BLaER1 treated with 17β-estradiol and CSF1 and Interleukin-3, amounts not matched to agents 10 nM and 100 nM (cell line): ENCODE data around the gene ADGRD1.

ENCODE experiments used
- H3K27ac ChIP-seq, 11 experiments: shearing (Covaris generic); formaldehyde crosslinking; 2 replicates each; pipeline ENCODE4 v1.8.1; 2022
- H3K27me3 ChIP-seq, 11 experiments: shearing (Covaris generic); formaldehyde crosslinking; 2 replicates each; pipeline ENCODE4 v1.8.1; 2022
- H3K36me3 ChIP-seq, 11 experiments: shearing (Covaris generic); formaldehyde crosslinking; 2 replicates each; pipeline ENCODE4 v1.8.1; 2022
- H3K4me1 ChIP-seq, 10 experiments: shearing (Covaris generic); formaldehyde crosslinking; 2 replicates each; pipeline ENCODE4 v1.8.1; 2022
- H3K4me2 ChIP-seq, 11 experiments: shearing (Covaris generic); formaldehyde crosslinking; 2 replicates each; pipeline ENCODE4 v1.8.1; 2022
- H3K4me3 ChIP-seq, 10 experiments: shearing (Covaris generic); formaldehyde crosslinking; 2 replicates each; pipeline ENCODE4 v1.8.1; 2022
- H3K9ac ChIP-seq, 11 experiments: shearing (Covaris generic); formaldehyde crosslinking; 2 replicates each; pipeline ENCODE4 v1.8.1; 2022
- H3K9me3 ChIP-seq, 11 experiments: shearing (Covaris generic); formaldehyde crosslinking; replicated peaks in 1 of 11; 2 replicates each; pipeline ENCODE4 v1.8.1; 2022
- H4K20me1 ChIP-seq, 11 experiments: shearing (Covaris generic); formaldehyde crosslinking; 2 replicates each; pipeline ENCODE4 v1.8.1; 2022
- Cebpa-rat ChIP-seq, 11 experiments: shearing (Covaris generic); IDR thresholded peaks; 2 replicates each; pipeline ENCODE4 v1.8.1; 2022

Gene ADGRD1

DNA sequence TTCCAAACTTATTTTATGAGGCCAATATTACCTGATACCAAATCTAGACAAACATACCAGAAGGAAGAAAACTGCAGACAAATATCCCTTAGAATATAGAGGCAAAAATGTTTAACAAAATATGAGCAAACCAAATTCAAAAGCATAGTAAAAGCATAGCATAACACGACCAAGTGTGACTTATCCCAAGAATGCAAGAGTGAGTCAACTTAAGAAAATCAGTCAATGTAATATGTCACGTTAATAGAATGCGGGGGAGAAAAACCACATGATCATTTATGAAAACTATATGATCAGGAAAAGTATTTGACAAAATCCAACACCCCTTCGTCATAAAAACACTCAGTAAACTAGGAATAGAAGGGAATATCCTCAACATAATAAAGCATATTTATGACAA, 217.3 kb downstream of the ADGRD1 start:
- no peak overlapping the region for H3K4me2 ChIP-seq
- H3K9me3 ChIP-seq = peaks cover 19 to 34% (median 28%) of the 10 kb centered on the region in 11 experiments
- H3K27me3 ChIP-seq = no peaks in the 10 kb centered on the region
- no peak overlapping the region for H3K27ac ChIP-seq
- H3K9ac ChIP-seq = no peak overlapping the region
- H3K36me3 ChIP-seq = no peaks in the 10 kb centered on the region; a peak in 1 of 22 replicates
- peaks cover 16 to 35% (median 24%) of the 10 kb centered on the region in 10 experiments; a peak in 19 of 20 replicates for H3K4me1 ChIP-seq
- TF ChIP-seq Cebpa-rat (IDR thresholded peaks at IDR 0.05) = no peak
- no peak overlapping the region for H3K4me3 ChIP-seq
- H4K20me1 ChIP-seq = no peaks in the 10 kb centered on the region

DNA sequence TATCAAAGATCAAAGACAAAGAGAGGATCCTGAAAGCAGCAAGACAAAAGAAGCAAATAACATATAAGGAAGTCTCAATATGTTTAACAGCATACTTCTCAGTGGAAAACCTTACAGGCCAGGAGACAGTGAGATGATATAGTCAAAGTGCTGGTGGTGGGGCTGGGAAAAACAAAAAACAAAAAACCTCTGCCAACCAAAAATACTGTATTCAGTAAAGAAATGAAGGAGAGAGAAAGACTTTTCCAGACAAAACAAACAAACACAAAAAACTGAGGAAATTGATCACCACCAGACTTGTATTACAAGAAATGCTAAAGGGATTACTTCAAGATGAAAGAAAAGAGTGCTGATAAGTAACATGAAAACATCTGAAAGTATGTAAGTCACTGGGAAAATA, 221.2 kb downstream of the ADGRD1 start:
- Histone ChIP-seq H3K4me3 (no peak overlapping the region), H3K36me3 (no peaks in the 10 kb centered on the region; a peak in 1 of 22 replicates), H3K9me3 (peaks cover 20 to 59% (median 40%) of the 10 kb centered on the region in 11 experiments), H4K20me1 (no peaks in the 10 kb centered on the region), H3K9ac (no peak overlapping the region), H3K27ac (no peak overlapping the region), H3K4me1 (peaks cover 0 to 33% (median 18%) of the 10 kb centered on the region in 10 experiments; a peak in 11 of 20 replicates), H3K4me2 (no peak overlapping the region), H3K27me3 (no peaks in the 10 kb centered on the region)
- TF ChIP-seq Cebpa-rat (IDR thresholded peaks at IDR 0.05) = no peak

GRCh38 chr12:131176266-131176665, 222.6 kb downstream of the ADGRD1 start:
- TF ChIP-seq Cebpa-rat (IDR thresholded peaks at IDR 0.05) = no peak
- peak overlapping the region in 1 of 11 experiments; percentile 42; a peak in 3 of 22 replicates for H3K4me2 ChIP-seq

DNA sequence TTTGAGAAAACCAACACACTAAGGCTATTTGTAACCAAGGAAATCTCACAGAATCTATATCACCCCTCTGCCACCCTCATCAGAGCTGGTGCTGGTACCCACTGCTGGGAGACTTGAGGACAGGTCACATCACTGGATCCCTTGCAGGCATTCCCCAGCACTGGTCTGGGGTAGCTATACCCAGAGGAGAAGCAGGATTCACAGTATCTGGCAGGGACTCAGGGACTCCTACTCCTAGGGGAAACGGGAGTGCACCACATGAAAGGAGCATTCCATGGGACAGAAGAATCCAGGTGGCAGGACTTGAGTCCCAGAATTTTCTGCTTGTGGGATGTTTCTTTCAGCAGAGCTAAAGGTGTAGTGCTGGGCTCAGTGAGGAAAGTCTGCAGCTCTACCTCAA, 223.2 kb downstream of the ADGRD1 start:
- H3K9me3 ChIP-seq = peaks cover 20 to 59% (median 40%) of the 10 kb centered on the region in 11 experiments
- H3K4me1 ChIP-seq = peaks cover 0 to 30% (median 18%) of the 10 kb centered on the region in 10 experiments; a peak in 11 of 20 replicates
- TF ChIP-seq Cebpa-rat (IDR thresholded peaks at IDR 0.05) = no peak
- no peaks in the 10 kb centered on the region for H4K20me1 ChIP-seq
- no peak overlapping the region for H3K4me3 ChIP-seq
- no peaks in the 10 kb centered on the region; a peak in 1 of 22 replicates for H3K36me3 ChIP-seq
- H3K27ac ChIP-seq = no peak overlapping the region
- no peaks in the 10 kb centered on the region for H3K27me3 ChIP-seq
- H3K9ac ChIP-seq = no peak overlapping the region
- no peak overlapping the region for H3K4me2 ChIP-seq

More at GRCh38 chr12:131176266-131176665, 222.6 kb downstream of the ADGRD1 start:
- H3K9me3 ChIP-seq = peaks cover 20 to 59% (median 40%) of the 10 kb centered on the region in 11 experiments
- H3K4me1 ChIP-seq = peaks cover 0 to 33% (median 18%) of the 10 kb centered on the region in 10 experiments; a peak in 11 of 20 replicates
- no peak overlapping the region for H3K4me3 ChIP-seq
- no peaks in the 10 kb centered on the region for H3K27me3 ChIP-seq
- H3K27ac ChIP-seq = no peak overlapping the region
- no peaks in the 10 kb centered on the region for H4K20me1 ChIP-seq
- H3K9ac ChIP-seq = no peak overlapping the region
- H3K36me3 ChIP-seq = no peaks in the 10 kb centered on the region; a peak in 1 of 22 replicates

DNA sequence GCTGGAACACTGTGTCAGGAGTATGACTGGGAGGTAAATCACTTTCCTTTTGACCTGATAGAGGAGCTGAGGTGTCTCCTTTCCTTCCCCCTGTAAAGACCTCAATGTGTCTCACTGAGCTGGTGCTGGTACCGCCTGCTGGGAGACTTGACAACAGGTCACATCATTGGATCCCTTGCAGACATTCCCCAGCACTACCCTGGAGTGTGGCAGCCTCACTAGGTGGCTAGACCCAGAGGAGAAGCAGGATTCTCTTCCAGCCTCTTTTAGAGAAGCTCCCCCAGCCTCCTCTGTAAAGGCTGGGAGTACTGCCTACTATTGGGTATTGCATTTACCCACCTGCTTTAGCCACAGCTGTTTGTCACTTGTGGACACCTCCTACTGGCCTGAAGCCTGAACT, 223.9 kb downstream of the ADGRD1 start:
- Histone ChIP-seq H3K27me3 (no peaks in the 10 kb centered on the region), H3K4me1 (peaks cover 0 to 24% (median 14%) of the 10 kb centered on the region in 10 experiments; a peak in 11 of 20 replicates), H3K27ac (no peak overlapping the region), H3K9me3 (peaks cover 20 to 59% (median 40%) of the 10 kb centered on the region in 11 experiments), H3K4me3 (no peak overlapping the region), H3K36me3 (no peaks in the 10 kb centered on the region; a peak in 1 of 22 replicates), H3K4me2 (no peak overlapping the region), H3K9ac (no peak overlapping the region), H4K20me1 (no peaks in the 10 kb centered on the region)
- TF ChIP-seq Cebpa-rat (IDR thresholded peaks at IDR 0.05) = no peak

- H3K36me3 ChIP-seq = peaks cover 0 to 7% (median 0%) of the 10 kb centered on the region in 11 experiments; a peak in 2 of 22 replicates
- H3K4me1 ChIP-seq = peaks cover 0 to 4% (median 0%) of the 10 kb centered on the region in 10 experiments; a peak in 1 of 20 replicates
- TF ChIP-seq Cebpa-rat (IDR thresholded peaks at IDR 0.05) = no peak
- H3K4me2 ChIP-seq = no peak overlapping the region
- H3K9me3 ChIP-seq = peaks cover 44 to 58% (median 51%) of the 10 kb centered on the region in 11 experiments
- H3K9ac ChIP-seq = no peak overlapping the region
- no peaks in the 10 kb centered on the region for H3K27me3 ChIP-seq
- H3K27ac ChIP-seq = no peak overlapping the region
- no peak overlapping the region for H3K4me3 ChIP-seq
- H4K20me1 ChIP-seq = no peaks in the 10 kb centered on the region
Observed at GRCh38 chr12:131187602-131188001, 233.9 kb downstream of the ADGRD1 start.

GRCh38 chr12:131188131-131189050, 234.7 kb downstream of the ADGRD1 start:
- no peak overlapping the region for H3K4me3 ChIP-seq
- no peak for TF ChIP-seq Cebpa-rat (IDR thresholded peaks at IDR 0.05)
- H3K4me2 ChIP-seq = no peak overlapping the region

DNA sequence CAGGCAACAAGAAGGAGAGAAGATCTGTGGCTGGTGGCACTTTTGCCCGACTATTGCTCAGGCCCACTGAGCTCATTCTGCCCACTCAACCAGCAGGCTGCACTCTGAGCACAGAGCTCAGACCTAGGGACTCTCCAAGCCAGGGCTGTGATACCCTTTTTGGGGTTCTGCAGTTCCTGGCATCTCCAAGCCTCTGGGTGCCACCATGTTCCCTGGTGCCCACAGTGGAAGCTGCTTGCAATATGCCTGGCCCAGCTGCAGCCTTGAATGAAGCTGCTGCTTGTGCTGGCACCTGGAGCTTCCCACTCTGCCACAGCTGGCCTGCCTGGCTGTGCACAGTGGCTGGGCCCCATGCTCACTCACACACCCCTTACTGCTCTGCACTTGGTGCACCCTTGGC, 236.1 kb downstream of the ADGRD1 start:
- H3K9me3 ChIP-seq = peaks cover 24 to 45% (median 37%) of the 10 kb centered on the region in 11 experiments
- no peaks in the 10 kb centered on the region for H4K20me1 ChIP-seq
- no peak overlapping the region for H3K4me2 ChIP-seq
- H3K9ac ChIP-seq = no peak overlapping the region
- peaks cover 0 to 4% (median 0%) of the 10 kb centered on the region in 10 experiments; a peak in 1 of 20 replicates for H3K4me1 ChIP-seq
- no peak for TF ChIP-seq Cebpa-rat (IDR thresholded peaks at IDR 0.05)
- H3K36me3 ChIP-seq = peaks cover 0 to 4% (median 0%) of the 10 kb centered on the region in 11 experiments; a peak in 2 of 22 replicates
- no peak overlapping the region for H3K27ac ChIP-seq
- H3K4me3 ChIP-seq = no peak overlapping the region
- no peaks in the 10 kb centered on the region for H3K27me3 ChIP-seq

More at GRCh38 chr12:131188131-131189050, 234.7 kb downstream of the ADGRD1 start:
- no peaks in the 10 kb centered on the region for H3K27me3 ChIP-seq
- no peak overlapping the region for H3K9ac ChIP-seq
- H3K27ac ChIP-seq = no peak overlapping the region
- H4K20me1 ChIP-seq = no peaks in the 10 kb centered on the region
- peaks cover 0 to 7% (median 0%) of the 10 kb centered on the region in 11 experiments; a peak in 2 of 22 replicates for H3K36me3 ChIP-seq
- H3K9me3 ChIP-seq = peaks cover 38 to 53% (median 45%) of the 10 kb centered on the region in 11 experiments
- peaks cover 0 to 4% (median 0%) of the 10 kb centered on the region in 10 experiments; a peak in 1 of 20 replicates for H3K4me1 ChIP-seq

- H4K20me1 ChIP-seq = no peaks in the 10 kb centered on the region
- H3K27ac ChIP-seq = no peak overlapping the region
- H3K9ac ChIP-seq = no peak overlapping the region
- no peak overlapping the region for H3K4me3 ChIP-seq
- TF ChIP-seq Cebpa-rat (IDR thresholded peaks at IDR 0.05) = no peak
- H3K27me3 ChIP-seq = no peaks in the 10 kb centered on the region
- H3K4me2 ChIP-seq = no peak overlapping the region
- H3K36me3 ChIP-seq = no peaks in the 10 kb centered on the region; a peak in 1 of 22 replicates
- peaks cover 0 to 4% (median 0%) of the 10 kb centered on the region in 10 experiments; a peak in 1 of 20 replicates for H3K4me1 ChIP-seq
- peaks cover 15 to 33% (median 27%) of the 10 kb centered on the region in 11 experiments for H3K9me3 ChIP-seq
Observed at GRCh38 chr12:131190965-131191364, 237.3 kb downstream of the ADGRD1 start.
